IMR-90 (cell line): ENCODE data around the gene CENPP. TPM values are rescaled to one million over a fixed set of nuclear protein-coding genes. Genes with fewer than 3 reads are reported as not detected.

Source experiments
- ATAC-seq: fragments of 200-7000 bp; cut with Tn5 transposase; 2 replicates; pipeline ENCODE4 v1.9.1; 2020; ENCODE audit warnings: low read depth, mild to moderate bottlenecking, moderate library complexity
- BruUV-seq: library from RNA; stranded (reverse); fragments of 400-500 nt; replicated peaks from 2 replicates; lab custom pipeline; 2021; lab: Mats Ljungman, UMichigan
- CTCF ChIA-PET: fragments of 300-600 bp; formaldehyde crosslinking; extraction: SDS; loops from one replicate; lab custom pipeline; 2021; ENCODE audit warnings: antibody characterized with exemption; lab: Yijun Ruan, JAX
- POLR2A ChIA-PET: fragments of 300-600 bp; sonication (Branson Sonifier 250); formaldehyde crosslinking; loops from one replicate; lab custom pipeline; 2022; ENCODE audit warnings: antibody characterized with exemption; ENCODE audit not compliant: unreplicated experiment; lab: Charles Lee
- DNase-seq: peaks from one replicate; pipeline ENCODE4 v3.0.0; 2013
- H2AFZ ChIP-seq: replicated peaks from 2 replicates; pipeline ENCODE3; 2013; ENCODE audit warnings: low read length, mild to moderate bottlenecking; ENCODE audit not compliant: poor library complexity
- H2AK5ac ChIP-seq: 2 replicates; pipeline ENCODE4 v1.6.1; 2013; ENCODE audit warnings: low read depth, low read length, inconsistent platforms
- H2AK9ac ChIP-seq: replicated peaks from 2 replicates; pipeline ENCODE3; 2013; ENCODE audit warnings: mild to moderate bottlenecking, low read depth, low read length, moderate library complexity; ENCODE audit not compliant: poor library complexity
- H2BK120ac ChIP-seq: 2 replicates; pipeline ENCODE4 v1.6.1; 2013; ENCODE audit warnings: low read depth, low read length, inconsistent platforms
- H2BK15ac ChIP-seq: 3 replicates; pipeline ENCODE4 v1.6.1; 2013; ENCODE audit warnings: low read depth, low read length, inconsistent platforms
- H2BK20ac ChIP-seq: 2 replicates; pipeline ENCODE4 v1.6.1; 2013; ENCODE audit warnings: low read depth, mild to moderate bottlenecking, inconsistent platforms, low read length, moderate library complexity
- H2BK5ac ChIP-seq: 2 replicates; pipeline ENCODE4 v1.6.1; 2013; ENCODE audit warnings: mild to moderate bottlenecking, low read depth, low read length, inconsistent platforms; ENCODE audit not compliant: poor library complexity, severe bottlenecking
- H3K14ac ChIP-seq: replicated peaks from 2 replicates; pipeline ENCODE4 v1.6.1; 2013; ENCODE audit warnings: low read depth, low read length, inconsistent platforms
- H3K18ac ChIP-seq: 2 replicates; pipeline ENCODE4 v1.6.1; 2013; ENCODE audit warnings: low read depth, low read length, control low read depth
- H3K23ac ChIP-seq: 2 replicates; pipeline ENCODE4 v1.6.1; 2013; ENCODE audit warnings: low read depth, low read length, inconsistent platforms
- H3K27ac ChIP-seq: 2 replicates; pipeline ENCODE4 v1.5.1; 2013; ENCODE audit warnings: mild to moderate bottlenecking, control low read depth, low read length; ENCODE audit not compliant: insufficient read depth
- H3K27me3 ChIP-seq: 2 replicates; pipeline ENCODE4 v1.6.1; 2013; ENCODE audit warnings: low read length; ENCODE audit not compliant: control insufficient read depth, insufficient read depth
- H3K36me3 ChIP-seq: 2 replicates; pipeline ENCODE4 v1.6.1; 2013; ENCODE audit warnings: low read length, mixed read lengths; ENCODE audit not compliant: control insufficient read depth, insufficient read depth
- H3K4ac ChIP-seq: 2 replicates; pipeline ENCODE4 v1.6.1; 2013; ENCODE audit warnings: low read depth, low read length, inconsistent platforms
- H3K4me1 ChIP-seq: 2 replicates; pipeline ENCODE4 v1.6.1; 2013; ENCODE audit warnings: low read length, mixed read lengths; ENCODE audit not compliant: control insufficient read depth, insufficient read depth
- H3K4me2 ChIP-seq: 2 replicates; pipeline ENCODE4 v1.6.1; 2013; ENCODE audit warnings: low read depth, mild to moderate bottlenecking, control low read depth, low read length, moderate library complexity
- H3K4me3 ChIP-seq: 2 replicates; pipeline ENCODE4 v1.5.1; 2013; ENCODE audit warnings: low read depth, mild to moderate bottlenecking, control low read depth, low read length, moderate library complexity; ENCODE audit not compliant: insufficient read depth
- H3K56ac ChIP-seq: 2 replicates; pipeline ENCODE4 v1.6.1; 2013; ENCODE audit warnings: low read length, inconsistent platforms; ENCODE audit not compliant: insufficient read depth; ENCODE audit errors: extremely low read depth
- H3K79me1 ChIP-seq, 2 experiments: 2 replicates each; pipeline ENCODE4 v1.6.1; 2013; ENCODE audit warnings: low read length in 2 of 2, inconsistent platforms in 1 of 2, low read depth in 1 of 2
- H3K9ac ChIP-seq: 2 replicates; pipeline ENCODE4 v1.6.1; 2013; ENCODE audit warnings: low read depth, low read length, control low read depth
- H3K9me1 ChIP-seq: 2 replicates; pipeline ENCODE4 v1.6.1; 2013; ENCODE audit warnings: low read length, inconsistent platforms; ENCODE audit not compliant: insufficient read depth
- H3K9me3 ChIP-seq: 2 replicates; pipeline ENCODE4 v1.6.1; 2013; ENCODE audit warnings: low read length; ENCODE audit not compliant: control insufficient read depth, insufficient read depth
- H4K20me1 ChIP-seq: 2 replicates; pipeline ENCODE4 v1.6.1; 2013; ENCODE audit warnings: low read length, inconsistent platforms; ENCODE audit not compliant: insufficient read depth
- H4K5ac ChIP-seq: 2 replicates; pipeline ENCODE4 v1.6.1; 2013; ENCODE audit warnings: mild to moderate bottlenecking, low read depth, low read length, control low read depth
- H4K8ac ChIP-seq, 2 experiments: 2 replicates each; pipeline ENCODE4 v1.6.1; 2013; ENCODE audit warnings: low read depth in 2 of 2, low read length in 2 of 2, control low read depth in 1 of 2, inconsistent platforms in 1 of 2
- H4K91ac ChIP-seq: 2 replicates; pipeline ENCODE4 v1.6.1; 2013; ENCODE audit warnings: low read depth, low read length, inconsistent platforms; ENCODE audit not compliant: insufficient read depth
- BHLHE40 ChIP-seq: fragments of 150-350 bp; IDR thresholded peaks from 2 replicates; pipeline ENCODE4 v1.6.1; 2016; ENCODE audit warnings: mild to moderate bottlenecking, low read depth, low read length
- CEBPB ChIP-seq: IDR thresholded peaks from 2 replicates; pipeline ENCODE4 v1.6.1; 2012; ENCODE audit warnings: low read depth, low read length, improper control_type of control experiment
- CHD1 ChIP-seq: IDR thresholded peaks from 2 replicates; pipeline ENCODE4 v1.6.1; 2012; ENCODE audit warnings: low read depth, low read length, improper control_type of control experiment
- CTCF ChIP-seq: conservative IDR thresholded peaks from 2 replicates; pipeline ENCODE4 v1.5.1; 2012; ENCODE audit warnings: mild to moderate bottlenecking, low read depth, low read length, improper control_type of control experiment
- ELK1 ChIP-seq: fragments of 150-350 bp; IDR thresholded peaks from 2 replicates; pipeline ENCODE4 v1.6.1; 2016; ENCODE audit warnings: low read depth, mild to moderate bottlenecking, low read length, moderate library complexity, borderline replicate concordance
- FOS ChIP-seq: fragments of 150-350 bp; IDR thresholded peaks from 2 replicates; pipeline ENCODE4 v1.6.1; 2016; ENCODE audit warnings: low read depth, low read length
- MAFK ChIP-seq: IDR thresholded peaks from 2 replicates; pipeline ENCODE4 v1.6.1; 2012; ENCODE audit warnings: low read depth, low read length, improper control_type of control experiment
- MAZ ChIP-seq: IDR thresholded peaks from 2 replicates; pipeline ENCODE4 v1.6.1; 2012; ENCODE audit warnings: low read depth, mild to moderate bottlenecking, low read length, improper control_type of control experiment, moderate library complexity, borderline replicate concordance
- MXI1 ChIP-seq: IDR thresholded peaks from 2 replicates; pipeline ENCODE4 v1.6.1; 2012; ENCODE audit warnings: low read depth, mild to moderate bottlenecking, low read length, moderate library complexity, borderline replicate concordance
- NFE2L2 ChIP-seq: fragments of 150-350 bp; IDR thresholded peaks from 2 replicates; pipeline ENCODE4 v1.6.1; 2016; ENCODE audit warnings: low read depth, mild to moderate bottlenecking, low read length
- POLR2A ChIP-seq: IDR thresholded peaks from 2 replicates; pipeline ENCODE4 v1.6.1; 2012; ENCODE audit warnings: mild to moderate bottlenecking, low read depth, low read length
- RAD21 ChIP-seq: IDR thresholded peaks from 2 replicates; pipeline ENCODE4 v1.6.1; 2012; ENCODE audit warnings: low read length, improper control_type of control experiment
- RCOR1 ChIP-seq: IDR thresholded peaks from 2 replicates; pipeline ENCODE4 v1.6.1; 2012; ENCODE audit warnings: mild to moderate bottlenecking, low read length, improper control_type of control experiment; ENCODE audit not compliant: insufficient replicate concordance
- RFX5 ChIP-seq: IDR thresholded peaks from 2 replicates; pipeline ENCODE4 v1.8.0; 2012; ENCODE audit warnings: low read depth, mild to moderate bottlenecking, low read length, moderate library complexity
- SMC3 ChIP-seq: fragments of 150-350 bp; IDR thresholded peaks from 2 replicates; pipeline ENCODE4 v1.6.1; 2016; ENCODE audit warnings: low read depth, mild to moderate bottlenecking, antibody characterized with exemption, low read length, moderate library complexity
- USF2 ChIP-seq: fragments of 150-350 bp; IDR thresholded peaks from 2 replicates; pipeline ENCODE4 v1.6.1; 2017; ENCODE audit warnings: mild to moderate bottlenecking, antibody characterized with exemption, low read length, low read depth
- WGBS, 2 experiments: methylation state at CpG; one replicate each; pipeline versions ENCODE4 v1.1.5 to v1.1.7; 2013; ENCODE audit warnings: missing lambda C conversion rate in 2 of 2; ENCODE audit not compliant: insufficient read length in 1 of 2; ENCODE audit errors: extremely low coverage in 2 of 2; 5-methylcytosine and 5-hydroxymethylcytosine counted together
- dilution Hi-C: fragments of 300-500 bp; cut with HindIII; formaldehyde crosslinking; loops from one replicate; pipeline ENCODE4 v1.14.3; 2018; ENCODE audit warnings: low sequenced_read_pairs; ENCODE audit not compliant: unreplicated experiment
- in situ Hi-C: fragments of 300-500 bp; cut with MboI; formaldehyde crosslinking; loops from 3 replicates; pipeline ENCODE4 v1.14.3; 2019; ENCODE audit warnings: low sequenced_read_pairs, inconsistent platforms, mixed read lengths
- intact Hi-C: fragments of 100-400 bp; cut with micrococcal nuclease; formaldehyde crosslinking; loops from 2 replicates; pipeline ENCODE4 v1.10.0; 2022
- polyA plus RNA-seq, 3 experiments: library from polyadenylated mRNA; depleted of rRNA; stranded (reverse); fragments of >200 nt; gene quantifications; 2 replicates each; pipeline ENCODE4 v1.2.3, GENCODE V29; 2012; ENCODE audit warnings: low replicate concordance in 1 of 3
- total RNA-seq: library from RNA; depleted of rRNA; stranded (reverse); fragments of >200 nt; gene quantifications from 2 replicates; pipeline ENCODE4 v1.2.3, GENCODE V29; 2012

CENPP gene
- total and polyA plus RNA-seq, 2 of the 4 experiments (the other 2 are of a cell fraction): 1.4 to 2.0 TPM

GRCh38 chr9:92649007-92649406, 323.3 kb downstream of the CENPP start:
- no peak overlapping the region for H3K4me3 ChIP-seq
- peaks cover 16 to 37% of the 10 kb centered on the region in 2 experiments for H3K79me1 ChIP-seq
- no peak overlapping the region for H2BK20ac ChIP-seq
- POLR2A ChIA-PET: no interaction called here
- dilution Hi-C loops: no loop called here
- no TSS peak for BruUV-seq
- no peak overlapping the region for H2BK15ac ChIP-seq
- no peak overlapping the region for H3K4ac ChIP-seq
- no peak overlapping the region for H4K8ac ChIP-seq
- no peaks in the 10 kb centered on the region for H3K27me3 ChIP-seq
- no CpG with 5 or more reads among the region's 5 CpGs for WGBS, 2 experiments
- no peak for DNase-seq
- no peak overlapping the region for H4K91ac ChIP-seq
- no peak overlapping the region for H3K56ac ChIP-seq
- no peak overlapping the region for H3K23ac ChIP-seq
- H3K27ac ChIP-seq: no peak overlapping the region
- peaks cover 2% of the 10 kb centered on the region; the same call in 1 of the 2 replicates for H3K4me1 ChIP-seq
- H3K14ac ChIP-seq: no peak overlapping the region
- in situ Hi-C loops: no loop called here
- ATAC-seq: no peak
- no peak overlapping the region for H2BK120ac ChIP-seq
- H3K36me3 ChIP-seq: peaks cover 43% of the 10 kb centered on the region
- no peak overlapping the region for H2AFZ ChIP-seq
- H3K4me2 ChIP-seq: no peak overlapping the region
- TF ChIP-seq CEBPB (no peak), RFX5 (no peak), POLR2A (no peak), FOS (no peak), ELK1 (no peak), MAFK (no peak), BHLHE40 (no peak), MXI1 (no peak), MAZ (no peak), RAD21 (no peak), CHD1 (no peak), SMC3 (no peak), RCOR1 (no peak), CTCF (no peak), USF2 (no peak), NFE2L2 (no peak)
- H3K18ac ChIP-seq: no peak overlapping the region
- H2AK9ac ChIP-seq: no peak overlapping the region
- peaks cover 5% of the 10 kb centered on the region; the same call in 1 of the 2 replicates for H3K9me1 ChIP-seq
- H4K5ac ChIP-seq: no peak overlapping the region
- peaks cover 5% of the 10 kb centered on the region; the same call in 1 of the 2 replicates for H4K20me1 ChIP-seq
- H2BK5ac ChIP-seq: no peak overlapping the region
- H2AK5ac ChIP-seq: no peak overlapping the region
- CTCF ChIA-PET: no interaction called here
- no peak overlapping the region for H3K9ac ChIP-seq
- H3K9me3 ChIP-seq: no peaks in the 10 kb centered on the region
- intact Hi-C loops: no loop called here
